HG03139 (cell line): Measurements from ENCODE around the gene SOST.

ENCODE experiments used
- ATAC-seq: cut with Tn5 transposase; IDR thresholded peaks from one replicate; pipeline ENCODE4 v1.9.1; 2021; ENCODE audit not compliant: unreplicated experiment

The SOST gene

GRCh38 chr17:43710101-43710500 lies 48.5 kb downstream of the SOST start:
- ATAC-seq = no peak

- ATAC-seq = no peak
Observed at GRCh38 chr17:43709210-43709609, 49.4 kb downstream of the SOST start.

GRCh38 chr17:43707184-43707583 lies 51.4 kb downstream of the SOST start:
- no peak for ATAC-seq

- no peak for ATAC-seq
Observed at GRCh38 chr17:43706235-43706634, 52.4 kb downstream of the SOST start.
